Adipocyte (in vitro differentiated cells): ENCODE results near the gene SLCO4A1.

Experiments used
- DNase-seq: peaks from one replicate; pipeline ENCODE4 v3.0.0-alpha.2; 2015; ENCODE audit warnings: low read depth
- H3K27me3 ChIP-seq: replicated peaks from 2 replicates; pipeline ENCODE4 v1.7.0; 2013; ENCODE audit warnings: mild to moderate bottlenecking, low read length, moderate library complexity; ENCODE audit not compliant: control insufficient read depth, insufficient read depth
- H3K36me3 ChIP-seq: 2 replicates; pipeline ENCODE4 v1.7.0; 2013; ENCODE audit warnings: low read length, mild to moderate bottlenecking, moderate library complexity; ENCODE audit not compliant: control insufficient read depth, insufficient read depth, severe bottlenecking
- H3K4me1 ChIP-seq: 2 replicates; pipeline ENCODE4 v1.7.0; 2013; ENCODE audit warnings: mild to moderate bottlenecking, low read length, moderate library complexity; ENCODE audit not compliant: control insufficient read depth, insufficient read depth
- H3K4me3 ChIP-seq: 2 replicates; pipeline ENCODE4 v1.7.0; 2013; ENCODE audit warnings: mild to moderate bottlenecking, low read length, moderate library complexity
- H3K9ac ChIP-seq: 2 replicates; pipeline ENCODE4 v1.7.0; 2013; ENCODE audit warnings: mild to moderate bottlenecking, low read length, moderate library complexity
- H3K9me3 ChIP-seq: 2 replicates; pipeline ENCODE4 v1.7.0; 2013; ENCODE audit warnings: mild to moderate bottlenecking, low read length, moderate library complexity; ENCODE audit not compliant: control insufficient read depth

Gene SLCO4A1

DNA sequence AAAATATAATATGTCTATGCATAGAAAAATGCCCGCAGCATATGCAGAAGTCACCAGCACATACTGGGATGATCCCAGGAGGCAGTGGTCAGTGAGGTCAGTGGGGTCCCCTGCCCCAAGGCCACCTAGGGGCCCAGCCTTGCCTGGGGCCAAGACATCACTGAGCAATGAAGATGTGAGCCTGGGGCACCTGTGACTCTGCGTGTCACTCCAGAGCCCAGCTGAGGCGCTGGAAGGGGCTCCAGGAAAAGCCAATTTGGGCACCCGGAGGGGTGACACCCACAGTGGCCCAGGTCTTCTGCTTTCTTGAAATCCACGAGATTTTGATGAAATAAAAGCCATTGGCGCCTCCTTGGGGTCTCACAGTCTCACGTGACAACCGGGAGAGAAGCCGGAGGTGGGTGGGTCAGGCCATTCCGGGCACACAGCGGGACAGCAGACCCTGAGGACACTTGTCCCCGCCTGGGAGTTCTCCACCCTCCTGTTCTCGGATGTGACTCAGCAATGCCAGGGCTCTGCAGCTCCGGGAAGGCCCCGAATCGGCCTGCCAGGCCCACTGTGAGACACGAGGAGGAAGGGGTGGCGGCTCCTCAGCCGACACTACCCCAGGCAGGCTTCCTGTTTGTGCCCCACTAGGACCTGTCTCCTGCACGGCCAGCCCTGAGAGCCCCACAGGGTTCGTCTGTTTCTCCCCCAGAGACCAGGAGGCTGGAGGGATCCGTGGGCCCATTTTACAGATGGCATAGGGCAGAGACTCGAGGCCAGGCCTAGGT is 24.4 kb upstream of the SLCO4A1 start:
- Histone ChIP-seq H3K4me3 (no peak overlapping the region), H3K9me3 (no peaks in the 10 kb centered on the region), H3K9ac (no peak overlapping the region), H3K36me3 (no peaks in the 10 kb centered on the region), H3K4me1 (peaks cover 2% of the 10 kb centered on the region), H3K27me3 (peaks cover 31% of the 10 kb centered on the region)
- DNase-seq, result no peak

DNA sequence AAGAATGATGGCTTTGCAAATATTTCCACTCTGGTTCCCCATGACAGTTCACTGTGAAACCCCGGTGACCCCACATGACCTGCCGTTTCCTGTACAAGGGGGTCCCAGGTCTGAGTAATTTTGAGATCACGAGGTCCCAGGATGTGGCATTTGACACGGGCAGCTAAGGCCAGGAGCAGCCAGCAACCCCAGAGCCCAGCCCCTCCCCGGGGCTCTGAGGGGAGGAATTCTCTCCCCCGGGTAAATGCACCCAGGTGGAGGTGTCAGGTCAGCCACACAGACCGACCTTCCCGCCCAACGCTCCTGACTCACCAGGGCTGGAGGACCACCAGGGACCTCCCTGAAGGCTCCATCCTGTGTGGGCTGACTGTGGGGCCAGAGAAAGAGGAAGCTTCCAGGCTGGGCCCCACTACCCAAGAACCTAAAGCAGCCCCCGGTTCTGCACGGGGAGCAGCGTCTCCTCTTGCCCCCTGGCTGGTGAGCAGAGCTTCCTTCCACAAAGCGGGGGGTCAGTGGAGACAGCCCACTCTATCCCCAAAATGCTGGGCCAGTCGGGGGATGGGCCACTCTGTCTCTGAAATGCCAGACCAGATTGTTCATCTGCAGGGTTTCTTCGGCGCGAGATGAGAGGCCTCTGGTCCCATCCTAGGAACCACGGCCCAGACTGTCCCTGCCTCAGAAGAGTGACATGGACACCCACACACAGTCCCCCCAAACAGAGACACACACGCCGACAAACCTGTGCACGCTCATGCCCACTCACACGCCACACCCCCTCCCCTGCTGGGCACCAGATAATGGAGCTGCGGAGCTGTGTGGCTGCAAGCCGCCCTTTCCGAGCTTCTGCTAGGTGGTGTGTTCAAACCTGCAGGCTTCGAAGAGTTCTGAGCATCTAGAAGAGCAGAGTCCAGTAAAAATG is 23.4 kb upstream of the SLCO4A1 start:
- H3K36me3 ChIP-seq, result no peaks in the 10 kb centered on the region
- H3K9ac ChIP-seq, result no peak overlapping the region
- peaks cover 31% of the 10 kb centered on the region for H3K27me3 ChIP-seq
- no peaks in the 10 kb centered on the region for H3K9me3 ChIP-seq
- peaks cover 12% of the 10 kb centered on the region for H3K4me1 ChIP-seq
- H3K4me3 ChIP-seq, result no peak overlapping the region
- no peak for DNase-seq

DNA sequence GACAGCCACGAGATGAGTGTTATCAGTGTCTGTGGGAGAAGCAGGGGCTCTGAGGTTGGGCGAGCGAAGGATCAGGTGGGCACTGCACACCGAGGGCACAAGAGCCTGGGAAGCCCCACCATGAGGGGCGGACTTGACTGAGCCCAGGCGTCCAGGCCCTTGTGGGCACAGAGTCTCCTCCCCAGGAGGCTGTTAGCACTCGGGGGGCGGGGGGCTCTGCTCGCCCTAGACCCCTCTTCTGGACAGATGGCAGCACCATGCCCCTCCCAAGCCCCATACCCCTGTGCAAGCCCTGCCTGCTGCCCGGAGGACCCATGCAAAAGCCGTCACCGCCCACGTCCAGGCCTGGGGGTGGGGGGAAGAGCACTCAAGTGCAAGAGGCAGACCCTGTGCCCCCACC is 21.7 kb upstream of the SLCO4A1 start:
- DNase-seq, result no peak
- Histone ChIP-seq H3K4me1 (peaks cover 16% of the 10 kb centered on the region), H3K27me3 (peaks cover 14% of the 10 kb centered on the region), H3K36me3 (no peaks in the 10 kb centered on the region), H3K9me3 (no peaks in the 10 kb centered on the region), H3K4me3 (no peak overlapping the region), H3K9ac (no peak overlapping the region)

DNA sequence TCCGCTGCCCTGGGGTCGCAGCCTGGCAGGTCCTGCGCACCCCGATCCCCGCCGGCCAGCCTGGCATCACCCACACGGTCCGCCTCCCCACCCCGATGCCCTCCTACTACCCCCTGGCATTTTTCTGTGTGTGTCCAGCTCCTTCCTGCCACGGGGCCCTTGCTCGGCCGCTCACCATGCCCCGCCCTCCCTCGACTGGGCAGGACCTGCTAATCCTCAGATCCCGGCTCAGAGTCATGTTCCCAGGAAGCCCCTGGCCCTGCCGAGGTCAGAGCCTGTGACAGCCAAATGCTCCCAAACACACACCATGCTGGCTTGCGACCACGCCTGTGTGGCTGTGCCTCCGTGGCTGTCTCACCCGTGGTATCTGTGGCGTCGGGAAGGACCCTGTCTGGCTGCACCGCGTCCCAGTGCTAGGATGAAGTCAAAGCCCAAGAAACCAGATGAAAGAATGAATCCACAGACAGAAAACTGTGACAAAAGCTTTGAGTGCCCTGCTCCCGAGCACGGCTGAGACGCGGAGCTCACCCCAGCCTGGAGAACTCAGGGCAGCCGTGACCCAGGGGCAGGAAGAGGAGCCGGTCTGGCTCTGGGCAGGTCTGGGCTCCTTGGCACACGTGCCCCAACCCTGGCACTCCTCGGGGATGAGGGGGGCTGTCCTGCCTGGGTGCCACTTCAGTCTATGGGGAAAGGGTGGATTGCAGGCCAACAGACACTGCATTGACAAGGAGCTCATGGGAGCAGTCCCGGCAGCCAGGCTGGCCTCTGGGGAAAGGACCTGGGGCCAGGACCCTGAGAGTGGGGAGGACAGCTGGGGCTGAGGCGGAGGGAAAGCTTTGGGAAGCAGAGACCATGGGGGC is 20.8 kb upstream of the SLCO4A1 start:
- H3K4me1 ChIP-seq, result peaks cover 16% of the 10 kb centered on the region
- no peaks in the 10 kb centered on the region for H3K36me3 ChIP-seq
- no peak overlapping the region for H3K9ac ChIP-seq
- H3K27me3 ChIP-seq, result peaks cover 10% of the 10 kb centered on the region
- DNase-seq, result no peak
- H3K4me3 ChIP-seq, result no peak overlapping the region
- no peaks in the 10 kb centered on the region for H3K9me3 ChIP-seq

DNA sequence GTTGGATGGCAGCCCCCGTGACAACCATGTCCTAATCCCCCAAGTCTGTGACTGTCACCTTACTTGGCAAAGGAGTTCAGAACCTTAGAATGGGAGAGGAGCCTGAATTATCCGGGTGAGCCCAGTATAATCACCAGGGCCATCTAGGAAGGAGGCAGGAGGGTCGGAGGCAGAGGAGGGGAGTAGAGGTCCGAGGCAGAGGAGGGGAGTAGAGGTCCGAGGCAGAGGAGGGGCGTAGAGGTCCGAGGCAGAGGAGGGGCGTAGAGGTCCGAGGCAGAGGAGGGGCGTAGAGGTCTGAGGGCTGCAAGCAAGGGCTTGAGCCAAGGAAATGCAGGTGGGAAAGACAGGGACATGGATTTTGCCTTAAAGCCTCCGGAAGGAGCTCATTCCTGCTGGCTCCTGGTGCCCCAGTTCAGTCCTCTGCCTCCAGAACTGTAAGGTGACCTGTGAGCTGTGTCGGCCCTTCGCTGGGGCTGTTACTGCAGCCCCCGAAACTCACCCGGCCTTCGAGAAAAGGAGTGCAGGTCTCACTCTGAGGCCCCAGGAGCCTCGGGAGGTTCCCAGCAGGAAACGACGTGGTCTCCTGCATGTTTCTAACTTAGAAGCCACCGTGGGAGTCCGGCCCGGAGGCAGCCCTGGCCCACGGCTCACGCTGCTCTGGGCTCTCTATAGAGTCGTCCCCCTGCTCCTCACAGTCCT is 20.0 kb upstream of the SLCO4A1 start:
- Histone ChIP-seq H3K4me3 (no peak overlapping the region), H3K36me3 (no peaks in the 10 kb centered on the region), H3K4me1 (peaks cover 16% of the 10 kb centered on the region), H3K9ac (no peak overlapping the region), H3K27me3 (peaks cover 10% of the 10 kb centered on the region), H3K9me3 (no peaks in the 10 kb centered on the region)
- DNase-seq, result no peak

DNA sequence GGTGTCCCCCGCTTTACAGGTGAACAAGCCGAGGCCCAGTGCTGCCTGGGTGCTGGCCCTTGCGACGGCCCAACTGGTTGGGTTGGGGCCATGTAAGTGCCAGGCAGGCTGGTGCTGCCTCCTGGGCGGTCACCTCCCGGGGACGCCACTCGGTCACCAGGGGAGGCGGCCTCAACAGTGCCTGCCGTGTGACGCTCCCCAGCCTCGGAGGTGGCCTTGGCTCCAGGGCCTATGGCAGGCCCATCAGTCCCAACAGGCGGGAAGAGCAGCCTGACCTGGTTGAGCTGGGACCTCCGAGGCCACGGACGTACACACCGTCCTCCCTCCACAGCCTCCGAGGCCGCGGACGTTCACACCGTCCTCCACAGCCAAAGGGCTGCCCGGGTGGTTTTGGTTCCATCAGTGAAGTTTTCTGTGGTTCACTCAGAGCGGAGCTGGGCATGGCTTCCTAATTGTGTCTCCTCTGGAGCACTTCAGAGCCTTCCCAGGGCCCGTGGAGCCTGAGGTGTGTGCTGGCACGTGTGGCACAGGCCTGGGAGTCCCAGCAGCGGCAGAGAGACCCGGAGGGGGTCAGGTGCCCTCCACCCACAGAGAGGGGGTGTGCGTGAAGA is 19.3 kb upstream of the SLCO4A1 start:
- H3K9me3 ChIP-seq, result no peaks in the 10 kb centered on the region
- peak overlapping the region; percentile 60 for H3K4me3 ChIP-seq

DNA sequence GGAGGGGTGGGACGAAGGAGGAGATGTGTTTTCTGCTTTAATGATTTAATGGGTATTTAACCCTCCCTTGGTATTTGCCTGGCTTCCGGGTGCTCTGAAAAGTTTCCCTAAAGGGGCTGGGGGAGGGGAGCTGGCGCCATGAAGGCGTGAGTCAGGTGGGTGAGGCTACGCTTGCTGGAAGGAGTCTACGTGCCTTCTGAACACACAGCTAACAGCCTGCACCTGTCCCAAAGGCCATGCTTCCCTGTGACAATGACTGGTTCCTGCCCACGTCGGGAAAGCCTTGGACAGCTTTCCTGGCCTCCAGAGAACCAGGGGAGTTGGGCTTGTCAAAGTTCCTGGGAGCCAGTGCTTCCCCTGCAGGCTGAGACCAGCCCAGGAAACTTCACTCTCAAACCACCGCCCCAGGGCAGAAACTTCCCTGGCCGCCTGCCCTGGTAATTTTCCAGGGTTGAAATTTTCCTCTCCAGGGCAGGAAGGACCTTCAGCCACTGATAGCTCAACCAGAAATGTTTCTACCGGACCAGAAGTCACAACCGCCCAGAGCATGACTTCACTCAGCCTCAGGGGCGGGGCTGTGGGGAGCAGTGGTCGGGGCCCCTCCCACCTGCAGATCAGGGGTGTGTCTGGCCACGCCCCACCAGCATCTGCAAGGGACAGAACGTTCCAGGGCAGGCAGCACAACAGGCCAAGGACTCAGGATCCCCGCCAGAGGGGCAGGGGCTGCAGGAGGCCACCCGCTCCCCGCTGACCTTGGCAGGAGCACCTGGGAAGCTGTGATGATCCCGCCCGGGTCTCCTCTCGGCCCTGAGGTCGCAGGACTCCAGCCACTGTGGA is 18.6 kb upstream of the SLCO4A1 start:
- peaks cover 16% of the 10 kb centered on the region for H3K4me1 ChIP-seq
- DNase-seq, result peak; percentile 88
- H3K9ac ChIP-seq, result peak overlapping the region; percentile 11
- peaks cover 10% of the 10 kb centered on the region for H3K27me3 ChIP-seq
- peak overlapping the region; percentile 60 for H3K4me3 ChIP-seq
- no peaks in the 10 kb centered on the region for H3K36me3 ChIP-seq
- H3K9me3 ChIP-seq, result no peaks in the 10 kb centered on the region

More for the DNA sequence above, 19.3 kb upstream of the SLCO4A1 start:
- Histone ChIP-seq H3K4me1 (peaks cover 16% of the 10 kb centered on the region), H3K9ac (peak overlapping the region; percentile 11), H3K36me3 (no peaks in the 10 kb centered on the region), H3K27me3 (peaks cover 10% of the 10 kb centered on the region)
- DNase-seq, result no peak

DNA sequence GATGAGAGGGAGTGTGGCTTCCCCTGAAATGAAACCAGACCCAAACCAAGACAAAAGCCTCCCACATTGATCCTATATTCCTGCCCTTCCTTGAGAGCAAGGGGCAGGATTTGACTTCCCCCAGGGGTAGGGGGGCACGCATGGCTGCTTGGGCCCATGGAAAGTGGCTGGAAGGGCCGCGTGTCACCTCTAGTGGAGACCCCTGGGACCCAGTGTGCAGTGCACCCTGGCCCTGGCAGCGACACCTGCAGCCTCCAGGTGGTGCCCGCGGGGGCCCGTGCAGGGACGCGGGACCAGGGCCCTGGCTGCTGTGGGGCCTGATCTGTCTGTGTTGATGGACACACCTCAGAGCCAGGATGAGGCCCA is 18.0 kb upstream of the SLCO4A1 start:
- Histone ChIP-seq H3K36me3 (no peaks in the 10 kb centered on the region), H3K9ac (no peak overlapping the region), H3K9me3 (no peaks in the 10 kb centered on the region), H3K4me1 (peaks cover 16% of the 10 kb centered on the region), H3K27me3 (peaks cover 10% of the 10 kb centered on the region), H3K4me3 (no peak overlapping the region)
- no peak for DNase-seq

DNA sequence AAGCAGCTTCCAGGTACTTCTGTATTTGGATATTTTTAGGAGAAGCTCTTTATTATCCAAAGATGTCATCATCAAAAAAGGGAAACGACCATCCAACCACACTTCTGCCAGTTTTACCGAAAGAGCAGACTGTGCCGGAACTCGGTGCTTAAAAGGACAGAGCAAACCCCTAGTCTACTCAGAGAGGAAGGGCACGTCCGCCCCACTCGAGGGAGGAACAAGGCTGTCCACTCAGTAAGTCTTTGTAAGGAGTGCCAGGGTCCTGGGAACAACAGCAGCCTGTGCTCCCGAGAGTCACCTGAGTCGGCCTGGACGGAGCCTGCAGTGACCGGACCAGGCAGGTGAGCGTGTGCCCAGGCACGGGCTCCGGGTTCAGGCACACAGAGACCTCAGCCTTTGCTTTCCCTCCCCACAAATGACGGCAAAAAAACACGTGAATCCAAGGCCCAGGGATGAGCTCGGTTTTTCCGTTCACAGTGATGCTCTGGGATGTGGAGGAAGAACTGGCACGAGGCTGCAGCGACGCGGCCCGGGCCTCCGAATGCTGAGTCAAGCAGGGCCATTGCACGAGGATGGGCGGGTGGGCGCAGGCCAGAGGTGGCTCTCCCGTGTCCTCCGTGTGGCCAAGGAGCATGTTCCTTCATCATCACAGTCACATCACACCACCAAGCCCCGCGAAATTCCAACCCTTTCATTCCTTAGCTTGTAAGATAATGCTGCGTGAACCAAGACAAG is 17.4 kb upstream of the SLCO4A1 start:
- Histone ChIP-seq H3K9ac (no peak overlapping the region), H3K9me3 (no peaks in the 10 kb centered on the region), H3K27me3 (peaks cover 10% of the 10 kb centered on the region), H3K4me3 (no peak overlapping the region), H3K36me3 (no peaks in the 10 kb centered on the region), H3K4me1 (peaks cover 16% of the 10 kb centered on the region)
- no peak for DNase-seq
